GM12801 (cell line): ENCODE results near the gene NR0B1.

ENCODE experiments used
- CTCF ChIP-seq: IDR thresholded peaks from one replicate; pipeline ENCODE4 v1.5.1; 2011; ENCODE audit warnings: control low read depth; ENCODE audit not compliant: insufficient read length; ENCODE audit errors: extremely low read depth

The NR0B1 gene

GRCh38 chrX:30309139-30309571 lies at the start of gene NR0B1:
Gene NR0B1 (minus strand): TSS chrX:30309390. CDS start chrX:30309363, 27 bp downstream.
- TF ChIP-seq CTCF = no peak

GRCh38 chrX:30349946-30350345 lies 40.8 kb upstream of the NR0B1 start:
- no peak for TF ChIP-seq CTCF

- TF ChIP-seq CTCF = no peak
Measured at GRCh38 chrX:30343206-30343605, 34.0 kb upstream of the NR0B1 start.

GRCh38 chrX:30340753-30341152 lies 31.6 kb upstream of the NR0B1 start:
- no peak for TF ChIP-seq CTCF

- TF ChIP-seq CTCF = no peak
Measured at GRCh38 chrX:30327762-30328161, 18.6 kb upstream of the NR0B1 start.

- no peak for TF ChIP-seq CTCF
Measured at GRCh38 chrX:30317308-30317707, 8.1 kb upstream of the NR0B1 start.

- no peak for TF ChIP-seq CTCF
Measured at GRCh38 chrX:30313322-30313721, 4.1 kb upstream of the NR0B1 start.

GRCh38 chrX:30312858-30313257 lies 3.7 kb upstream of the NR0B1 start:
- no peak for TF ChIP-seq CTCF
